ENCODE results near the gene ZNF526. TPM values are rescaled to one million over a fixed set of nuclear protein-coding genes. Genes with fewer than 3 reads are reported as not detected.

ZNF526 gene
- total and polyA plus RNA-seq, 9 of the 15 experiments (the other 6 are each of a cell fraction or from before 2014, with no cell fraction given) = 1.3 to 17.9 (median 6.2) TPM

DNA sequence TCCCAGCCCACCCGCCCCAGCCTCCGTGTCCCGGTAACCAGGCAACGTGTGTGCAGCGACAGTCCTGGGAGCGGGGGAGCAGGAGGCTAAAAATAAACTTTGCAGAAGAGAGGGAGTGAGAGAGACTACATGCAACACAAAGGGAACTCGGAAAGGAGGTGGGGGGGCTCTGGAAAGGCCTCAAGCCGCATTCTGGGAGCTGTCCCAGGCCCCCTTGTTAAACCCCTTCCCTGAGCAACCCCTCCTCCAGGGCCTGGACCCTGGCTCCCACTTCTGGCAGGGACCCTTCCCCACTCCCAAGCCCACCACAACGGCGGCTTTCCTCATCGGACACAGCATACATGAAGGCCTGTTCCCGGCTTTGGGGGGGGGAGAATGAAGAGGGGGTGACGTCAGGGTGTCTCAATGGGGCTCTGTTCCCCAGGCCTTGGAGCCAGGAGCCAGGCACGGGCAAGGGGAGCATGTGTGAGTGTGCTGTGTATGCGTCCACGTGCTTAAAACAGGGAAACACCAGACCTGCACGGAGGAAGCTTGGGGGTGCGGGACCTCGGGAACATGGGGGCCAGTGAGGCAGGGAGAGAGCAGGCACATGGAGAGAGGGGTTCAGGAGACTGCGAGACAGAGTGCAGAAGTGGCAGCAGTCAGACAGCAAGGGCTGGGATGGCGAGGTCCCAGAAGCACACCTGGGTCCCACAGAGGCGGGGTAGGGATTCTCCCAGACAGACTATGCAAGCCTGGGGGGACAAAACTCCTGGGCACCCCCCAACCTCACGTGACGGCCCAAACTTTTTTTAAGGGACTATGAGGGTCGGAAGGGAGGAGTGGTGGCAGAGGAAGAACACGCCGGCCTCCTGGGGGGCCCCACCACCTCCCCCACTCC, 32.5 kb downstream of the ZNF526 start (continued):
- TF ChIP-seq TSC22D4 (tag; IDR thresholded peaks at IDR 0.05) (no peak), TCFL5 (CRISPR knock-in tag; conservative IDR thresholded peaks at IDR 0.05) (no peak), TAF7 (tag; IDR thresholded peaks at IDR 0.05) (no peak), NCOA6 (IDR thresholded peaks at IDR 0.05) (no peak), RAD21 (CRISPR knock-in tag; conservative IDR thresholded peaks at IDR 0.05 in 1 of 2, IDR thresholded peaks at IDR 0.05 in 1 of 2) (no peak), RBM34 (IDR thresholded peaks at IDR 0.05; ENCODE audit: borderline replicate concordance, insufficient read depth, low read length) (no peak), ZNF77 (CRISPR knock-in tag; IDR thresholded peaks at IDR 0.05) (no peak), ZNF134 (CRISPR knock-in tag; conservative IDR thresholded peaks at IDR 0.05) (no peak), GATAD2A (IDR thresholded peaks at IDR 0.05) (no peak), FOXA3 (CRISPR knock-in tag; conservative IDR thresholded peaks at IDR 0.05 in 1 of 2, IDR thresholded peaks at IDR 0.05 in 1 of 2) (peak in 1 of 2 experiments; percentile 49; a peak in 1 of 4 replicates), ZNF384 (IDR thresholded peaks at IDR 0.05; ENCODE audit: low read depth, low read length) (no peak), ZNF12 (CRISPR knock-in tag; IDR thresholded peaks at IDR 0.05) (0 out of 2 replicates have a peak, but pooled peaks have one; percentile 39), BMI1 (IDR thresholded peaks at IDR 0.05; ENCODE audit: low read length) (no peak), GATAD2B (IDR thresholded peaks at IDR 0.05; ENCODE audit: borderline replicate concordance) (no peak), TRIM28 (IDR thresholded peaks at IDR 0.05) (no peak), FOSL1 (tag; conservative IDR thresholded peaks at IDR 0.05) (no peak), SIN3B (IDR thresholded peaks at IDR 0.05; ENCODE audit: low read depth) (no peak), YBX1 (IDR thresholded peaks at IDR 0.05) (no peak), KLF1 (tag; IDR thresholded peaks at IDR 0.05) (no peak)
- TF ChIP-seq, protein P1, sequence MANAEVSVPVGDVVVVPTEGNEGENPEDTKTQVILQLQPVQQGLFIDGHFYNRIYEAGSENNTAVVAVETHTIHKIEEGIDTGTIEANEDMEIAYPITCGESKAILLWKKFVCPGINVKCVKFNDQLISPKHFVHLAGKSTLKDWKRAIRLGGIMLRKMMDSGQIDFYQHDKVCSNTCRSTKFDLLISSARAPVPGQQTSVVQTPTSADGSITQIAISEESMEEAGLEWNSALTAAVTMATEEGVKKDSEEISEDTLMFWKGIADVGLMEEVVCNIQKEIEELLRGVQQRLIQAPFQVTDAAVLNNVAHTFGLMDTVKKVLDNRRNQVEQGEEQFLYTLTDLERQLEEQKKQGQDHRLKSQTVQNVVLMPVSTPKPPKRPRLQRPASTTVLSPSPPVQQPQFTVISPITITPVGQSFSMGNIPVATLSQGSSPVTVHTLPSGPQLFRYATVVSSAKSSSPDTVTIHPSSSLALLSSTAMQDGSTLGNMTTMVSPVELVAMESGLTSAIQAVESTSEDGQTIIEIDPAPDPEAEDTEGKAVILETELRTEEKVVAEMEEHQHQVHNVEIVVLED (CRISPR knock-in tag; IDR thresholded peaks at IDR 0.05) = no peak
- TF ChIP-seq, protein P2, sequence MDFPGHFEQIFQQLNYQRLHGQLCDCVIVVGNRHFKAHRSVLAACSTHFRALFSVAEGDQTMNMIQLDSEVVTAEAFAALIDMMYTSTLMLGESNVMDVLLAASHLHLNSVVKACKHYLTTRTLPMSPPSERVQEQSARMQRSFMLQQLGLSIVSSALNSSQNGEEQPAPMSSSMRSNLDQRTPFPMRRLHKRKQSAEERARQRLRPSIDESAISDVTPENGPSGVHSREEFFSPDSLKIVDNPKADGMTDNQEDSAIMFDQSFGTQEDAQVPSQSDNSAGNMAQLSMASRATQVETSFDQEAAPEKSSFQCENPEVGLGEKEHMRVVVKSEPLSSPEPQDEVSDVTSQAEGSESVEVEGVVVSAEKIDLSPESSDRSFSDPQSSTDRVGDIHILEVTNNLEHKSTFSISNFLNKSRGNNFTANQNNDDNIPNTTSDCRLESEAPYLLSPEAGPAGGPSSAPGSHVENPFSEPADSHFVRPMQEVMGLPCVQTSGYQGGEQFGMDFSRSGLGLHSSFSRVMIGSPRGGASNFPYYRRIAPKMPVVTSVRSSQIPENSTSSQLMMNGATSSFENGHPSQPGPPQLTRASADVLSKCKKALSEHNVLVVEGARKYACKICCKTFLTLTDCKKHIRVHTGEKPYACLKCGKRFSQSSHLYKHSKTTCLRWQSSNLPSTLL (IDR thresholded peaks at IDR 0.05) = no peak
- TF ChIP-seq, protein P3, sequence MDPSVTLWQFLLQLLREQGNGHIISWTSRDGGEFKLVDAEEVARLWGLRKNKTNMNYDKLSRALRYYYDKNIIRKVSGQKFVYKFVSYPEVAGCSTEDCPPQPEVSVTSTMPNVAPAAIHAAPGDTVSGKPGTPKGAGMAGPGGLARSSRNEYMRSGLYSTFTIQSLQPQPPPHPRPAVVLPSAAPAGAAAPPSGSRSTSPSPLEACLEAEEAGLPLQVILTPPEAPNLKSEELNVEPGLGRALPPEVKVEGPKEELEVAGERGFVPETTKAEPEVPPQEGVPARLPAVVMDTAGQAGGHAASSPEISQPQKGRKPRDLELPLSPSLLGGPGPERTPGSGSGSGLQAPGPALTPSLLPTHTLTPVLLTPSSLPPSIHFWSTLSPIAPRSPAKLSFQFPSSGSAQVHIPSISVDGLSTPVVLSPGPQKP (CRISPR knock-in tag; IDR thresholded peaks at IDR 0.05) = no peak
- TF ChIP-seq, protein P4, sequence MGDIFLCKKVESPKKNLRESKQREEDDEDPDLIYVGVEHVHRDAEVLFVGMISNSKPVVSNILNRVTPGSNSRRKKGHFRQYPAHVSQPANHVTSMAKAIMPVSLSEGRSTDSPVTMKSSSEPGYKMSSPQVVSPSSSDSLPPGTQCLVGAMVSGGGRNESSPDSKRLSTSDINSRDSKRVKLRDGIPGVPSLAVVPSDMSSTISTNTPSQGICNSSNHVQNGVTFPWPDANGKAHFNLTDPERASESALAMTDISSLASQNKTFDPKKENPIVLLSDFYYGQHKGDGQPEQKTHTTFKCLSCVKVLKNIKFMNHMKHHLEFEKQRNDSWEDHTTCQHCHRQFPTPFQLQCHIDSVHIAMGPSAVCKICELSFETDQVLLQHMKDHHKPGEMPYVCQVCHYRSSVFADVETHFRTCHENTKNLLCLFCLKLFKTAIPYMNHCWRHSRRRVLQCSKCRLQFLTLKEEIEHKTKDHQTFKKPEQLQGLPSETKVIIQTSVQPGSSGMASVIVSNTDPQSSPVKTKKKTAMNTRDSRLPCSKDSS (IDR thresholded peaks at IDR 0.05; ENCODE audit: low read depth, partially characterized antibody) = no peak

Measured in K562 (cell line).